NCI-H128 (cell line): ENCODE results near the gene HSD17B3.
"Not testable (repeated sequence)": the region's sequence is repeated elsewhere in the genome, so short reads cannot be mapped to it uniquely, and the experiment has no call there.

Source experiments
- DNase-seq: peaks from one replicate; lab custom pipeline; 2025; ENCODE audit not compliant: unreplicated experiment; lab: John Stamatoyannopoulos, UW

HSD17B3 gene

DNA sequence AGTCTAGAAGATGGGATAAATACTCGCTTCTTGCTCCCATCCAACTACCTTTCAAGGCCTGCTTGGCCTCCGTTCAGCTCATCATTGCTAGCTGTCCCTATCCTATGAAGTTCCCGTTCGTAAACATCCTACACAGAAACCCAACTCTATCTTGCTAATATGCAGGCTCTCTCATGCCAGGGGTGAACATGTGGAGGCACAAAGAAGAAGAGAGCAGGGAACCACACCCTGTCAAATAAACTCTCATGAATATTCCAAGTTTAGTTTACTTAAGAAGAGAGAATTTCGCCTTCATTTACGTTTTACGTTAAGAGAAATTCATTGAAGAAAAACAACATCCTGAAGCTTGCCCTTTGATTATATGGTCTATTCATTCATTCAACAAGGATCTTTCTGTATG is 7.9 kb upstream of the HSD17B3 start:
- DNase-seq = no peak

DNA sequence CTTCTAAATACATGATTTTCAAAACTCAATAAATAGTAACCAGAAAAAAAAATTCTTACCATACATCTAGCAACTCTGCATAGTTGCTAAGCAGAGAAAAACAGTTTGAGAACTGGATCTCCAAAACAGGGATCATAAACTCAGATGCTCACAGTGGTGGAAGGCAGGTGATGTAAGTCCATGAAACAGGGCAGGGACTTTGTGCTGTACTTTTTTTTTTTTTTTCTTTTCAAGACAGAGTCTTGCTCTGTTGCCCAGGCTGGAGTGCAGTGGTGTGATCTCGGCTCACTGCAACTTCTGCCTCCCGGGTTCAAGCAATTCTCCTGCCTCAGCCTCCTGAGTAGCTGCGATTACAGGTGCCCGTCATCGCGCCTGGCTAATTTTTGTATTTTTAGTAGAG is 5.0 kb upstream of the HSD17B3 start:
- not testable (repeated sequence) for DNase-seq

DNA sequence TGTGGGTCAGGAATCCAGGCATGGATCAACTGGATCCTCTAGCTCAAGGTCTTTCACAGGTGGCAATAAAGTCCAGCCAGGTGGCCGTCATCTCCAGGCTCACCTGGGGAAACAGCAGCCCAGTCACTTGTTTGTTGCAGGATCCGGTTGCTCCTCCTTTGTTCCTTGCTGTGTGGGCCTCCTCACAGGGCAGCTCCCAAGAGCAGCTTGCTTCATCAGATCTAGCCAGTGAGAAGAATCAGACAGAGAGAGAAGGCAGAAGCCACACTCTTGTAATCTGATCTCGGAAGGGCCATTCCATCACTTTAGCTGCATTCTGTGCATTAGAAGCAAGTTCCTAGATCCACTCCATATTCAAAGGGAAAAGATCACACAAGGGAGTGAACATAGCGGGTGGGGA is 3.2 kb upstream of the HSD17B3 start:
- DNase-seq = no peak

DNA sequence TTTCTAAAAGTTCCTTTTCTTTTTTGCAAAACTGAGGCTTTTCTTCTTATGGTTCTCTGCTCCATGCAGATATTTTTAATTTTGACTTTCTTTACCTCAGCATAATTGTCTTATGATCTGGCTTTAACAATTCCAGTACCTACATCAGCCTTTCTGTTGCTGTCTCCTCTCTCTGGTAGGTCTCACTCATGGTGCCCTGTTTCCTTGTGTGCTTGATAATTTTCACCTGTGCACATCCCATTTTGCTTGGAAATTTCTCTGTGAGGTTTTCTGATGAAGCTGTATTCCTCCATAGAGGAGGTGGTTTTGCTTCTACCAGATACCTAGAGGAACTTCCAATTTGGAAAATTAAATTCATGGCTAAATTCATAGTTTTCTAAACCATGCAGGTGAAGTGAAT is 2.3 kb upstream of the HSD17B3 start:
- DNase-seq = no peak

DNA sequence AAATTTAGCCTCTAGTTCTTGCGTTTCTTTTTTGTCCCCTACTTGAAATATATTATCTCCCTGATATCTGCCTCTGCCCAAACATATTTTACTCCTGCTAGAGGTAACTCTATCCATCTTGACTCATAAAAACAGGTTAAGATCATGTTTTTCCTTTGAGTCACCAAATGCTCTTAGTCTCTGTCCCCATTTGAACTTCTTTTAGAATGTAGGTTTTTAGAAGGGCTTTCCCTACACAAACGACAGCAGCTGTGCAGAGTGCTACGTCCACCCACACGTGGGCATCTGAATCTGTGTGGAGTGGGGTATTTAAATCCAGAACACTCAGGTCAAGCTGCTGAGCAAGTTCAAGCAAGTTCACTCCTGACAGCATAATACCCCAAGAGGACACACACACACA is 2.2 kb downstream of the HSD17B3 start:
- no peak for DNase-seq

DNA sequence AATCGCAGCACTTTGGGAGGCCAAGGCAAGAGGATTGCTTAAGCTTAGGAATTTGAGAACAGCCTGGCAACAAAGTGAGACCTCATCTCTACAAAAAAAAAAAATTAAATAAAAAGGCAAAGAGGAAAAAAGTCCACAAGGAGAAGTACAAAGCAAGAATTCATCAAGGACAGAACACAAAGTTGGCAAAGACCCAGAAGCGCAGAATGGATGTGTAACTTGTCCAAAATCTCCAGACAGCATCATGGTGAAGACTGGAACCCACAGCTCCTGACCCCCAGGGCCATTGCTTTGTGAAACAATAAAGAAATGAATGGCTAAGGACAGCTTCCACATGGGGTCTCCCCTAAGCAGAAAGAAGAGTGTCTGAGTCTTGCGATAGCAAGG is 7.8 kb downstream of the HSD17B3 start:
- no peak for DNase-seq

DNA sequence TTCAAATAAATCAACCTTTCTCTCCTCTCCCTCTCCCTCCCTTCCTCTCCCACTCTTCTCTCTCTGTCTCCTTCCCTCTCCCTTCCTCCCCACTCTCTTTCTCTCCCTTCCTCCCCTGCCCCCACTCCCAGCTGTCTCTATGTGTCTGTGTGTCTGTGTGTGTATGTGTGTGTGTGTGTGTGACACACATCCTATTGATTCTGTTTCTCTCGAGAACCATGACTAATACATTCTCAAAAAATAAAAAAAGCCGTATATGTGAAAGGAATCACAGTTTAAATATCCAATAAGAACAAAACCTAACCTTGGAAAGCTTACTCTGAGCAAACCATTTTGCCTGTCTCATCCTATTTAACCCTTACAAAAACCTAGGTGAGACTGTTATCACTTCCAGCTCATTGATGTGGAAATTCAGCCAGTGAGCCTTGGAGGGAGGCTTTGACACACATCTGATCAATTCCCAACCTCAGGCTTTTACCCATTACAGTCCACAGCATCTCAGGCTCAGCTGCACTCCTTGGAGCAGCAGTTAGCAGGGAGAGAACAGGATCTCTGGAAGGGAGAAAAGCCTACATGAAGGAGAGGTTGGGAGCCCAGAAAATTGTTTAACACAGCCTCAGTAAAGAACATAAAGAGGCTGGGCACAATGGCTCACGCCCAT is 8.3 kb downstream of the HSD17B3 start:
- no peak for DNase-seq

DNA sequence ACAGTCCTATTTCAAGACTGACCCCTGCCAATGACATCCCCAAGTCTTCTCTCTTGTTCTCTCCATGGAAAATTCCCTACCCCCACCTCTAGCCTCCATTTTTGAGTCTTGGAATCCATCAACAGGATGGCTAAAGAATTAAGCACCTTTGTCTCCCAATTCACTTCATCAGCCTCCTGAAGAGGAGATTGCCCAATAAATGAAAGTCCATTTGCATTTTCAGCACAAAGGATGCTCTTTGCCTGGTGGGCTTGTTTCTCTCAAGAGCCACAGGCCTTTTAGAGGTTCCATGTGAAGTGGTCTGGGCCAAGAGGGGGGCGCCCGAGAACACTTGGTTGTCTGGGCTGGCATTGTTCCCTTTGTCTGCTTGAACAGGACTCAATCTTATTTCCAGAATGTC is 12.6 kb downstream of the HSD17B3 start:
- DNase-seq = no peak

DNA sequence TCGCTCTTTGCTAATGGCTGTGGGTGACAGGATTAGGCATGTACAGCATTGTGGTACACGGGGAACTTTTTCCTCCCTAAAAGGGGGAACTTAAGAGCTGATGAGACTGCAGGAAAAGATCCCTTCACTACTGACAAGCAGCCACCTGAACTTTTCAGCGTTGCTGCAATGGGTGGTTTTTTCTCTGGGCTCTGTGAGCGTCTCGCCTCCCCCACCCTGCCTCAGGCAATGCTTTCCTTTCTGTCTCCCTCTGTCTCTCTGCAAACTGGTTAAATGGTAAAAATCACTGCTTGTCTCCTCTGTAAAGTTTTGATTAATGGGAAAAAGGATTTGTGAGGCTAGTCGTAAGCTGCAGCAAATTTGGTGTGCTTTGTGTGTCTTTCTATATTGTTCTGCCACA is 20.3 kb downstream of the HSD17B3 start:
- no peak for DNase-seq

DNA sequence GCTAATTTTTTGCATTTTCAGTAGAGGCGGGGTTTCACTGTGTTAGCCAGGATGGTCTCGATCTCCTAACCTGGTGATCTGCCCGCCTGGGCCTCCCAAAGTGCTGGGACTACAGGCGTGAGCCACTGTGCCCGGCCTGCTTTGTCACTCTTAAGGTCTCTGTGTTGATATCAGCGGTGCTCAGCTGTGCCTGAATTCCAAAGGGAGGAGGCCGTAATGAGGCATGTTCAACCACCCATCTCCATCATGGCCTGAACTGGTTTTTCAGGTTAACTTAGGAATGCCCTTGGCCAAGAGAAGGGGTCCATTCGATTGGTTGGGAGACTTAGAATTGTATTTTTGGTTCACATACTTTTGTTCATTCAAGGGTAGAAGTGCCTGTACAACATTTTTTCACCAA is 22.0 kb downstream of the HSD17B3 start:
- no peak for DNase-seq

DNA sequence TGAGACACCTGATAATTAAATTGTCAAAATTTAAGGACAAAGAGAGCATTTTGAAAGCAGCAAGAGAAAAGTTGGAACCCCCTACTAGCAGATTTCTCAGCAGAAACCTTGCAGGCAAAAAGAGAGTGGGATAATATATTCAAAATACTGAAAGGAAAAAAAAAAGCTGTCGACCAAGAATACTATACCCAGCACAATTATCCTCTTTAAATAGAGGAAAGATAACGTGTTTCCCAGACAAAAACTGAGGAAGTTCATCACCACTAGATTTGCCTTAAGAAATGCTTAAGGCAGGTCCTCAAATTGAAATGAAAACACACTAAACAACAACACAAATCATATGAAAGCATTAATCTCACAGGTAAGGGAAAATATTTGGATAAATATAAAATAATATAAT is 27.0 kb downstream of the HSD17B3 start:
- no peak for DNase-seq

DNA sequence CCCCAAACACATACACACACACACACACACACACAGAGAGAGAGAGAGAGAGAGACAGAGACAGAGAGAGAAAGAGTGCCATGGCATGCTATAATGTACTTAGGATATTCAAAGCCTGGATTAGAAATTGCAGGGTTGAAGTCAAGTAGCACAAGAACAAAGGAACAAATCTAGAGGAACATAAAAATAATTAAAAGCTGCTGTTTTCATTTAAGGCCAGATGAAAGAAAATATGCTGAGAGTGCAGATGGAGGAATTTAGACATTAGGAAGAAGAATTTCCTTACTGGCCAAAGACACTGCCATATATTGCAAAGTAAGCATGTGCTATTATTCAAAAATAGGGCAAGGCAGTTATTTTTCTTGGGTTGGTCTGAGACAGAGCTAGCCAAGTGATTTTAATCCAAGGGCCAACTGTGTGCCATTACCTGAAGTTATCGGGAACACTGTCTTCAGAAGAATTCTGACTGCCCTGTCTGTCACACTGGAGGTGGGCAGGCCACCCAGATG is 31.7 kb downstream of the HSD17B3 start:
- no peak for DNase-seq

DNA sequence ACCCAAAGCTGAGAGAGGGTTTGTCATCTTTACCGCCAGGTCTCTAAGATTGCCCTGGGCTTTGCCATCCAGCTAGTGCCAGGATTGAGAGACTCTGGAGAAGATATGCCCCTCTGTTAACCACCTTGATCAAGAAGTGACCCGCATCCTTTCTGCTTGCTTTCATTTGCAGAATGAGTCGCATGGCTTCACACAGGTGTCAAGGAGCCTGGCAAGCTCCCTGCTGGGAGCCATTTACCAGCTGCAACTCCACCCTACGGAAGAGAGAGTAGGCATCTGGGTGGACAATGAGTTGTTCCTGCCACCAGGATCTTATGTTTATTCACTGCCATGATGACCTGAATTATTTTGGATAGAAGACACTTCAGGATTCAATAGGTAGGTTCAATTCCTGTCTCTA is 43.0 kb downstream of the HSD17B3 start:
- DNase-seq = no peak

DNA sequence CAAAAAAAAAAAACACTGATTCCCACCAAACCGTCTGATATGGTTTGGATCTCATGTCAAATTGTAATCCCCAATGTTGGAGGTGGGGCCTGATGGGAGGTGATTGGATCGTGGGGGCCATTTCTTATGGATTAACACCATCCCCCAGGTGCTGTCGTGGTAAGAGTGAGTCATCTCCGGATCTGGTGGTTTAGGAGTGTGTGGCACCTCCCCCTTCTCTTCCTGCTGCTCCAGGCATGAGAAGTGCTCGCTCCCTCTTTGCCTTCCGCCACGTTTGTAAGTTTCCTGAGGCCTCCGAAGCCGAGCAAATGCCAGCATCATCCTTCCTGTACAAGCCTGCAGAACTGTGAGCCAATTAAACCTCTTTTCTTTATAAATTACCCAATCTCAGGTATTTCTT is 45.2 kb downstream of the HSD17B3 start:
- DNase-seq = no peak

DNA sequence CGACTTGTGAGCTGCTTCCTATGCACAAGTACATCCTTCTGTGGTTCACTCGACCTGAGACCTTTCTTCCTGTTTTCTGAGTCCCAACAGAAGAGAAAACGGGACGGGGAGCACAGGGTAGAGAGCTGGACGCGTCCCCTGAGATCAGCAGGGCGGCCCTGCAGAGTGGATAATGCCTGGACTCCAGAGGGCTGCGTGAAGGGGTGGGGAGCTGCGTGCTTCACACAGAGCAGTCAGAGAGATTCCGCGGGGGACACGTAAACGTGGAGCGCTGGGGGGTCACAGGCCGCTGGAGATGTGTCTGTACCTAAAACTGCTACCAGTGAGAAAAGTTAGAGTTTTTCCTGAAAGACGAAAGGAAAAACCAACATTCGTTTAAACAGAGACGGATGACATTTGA is 46.3 kb downstream of the HSD17B3 start:
- DNase-seq = no peak

DNA sequence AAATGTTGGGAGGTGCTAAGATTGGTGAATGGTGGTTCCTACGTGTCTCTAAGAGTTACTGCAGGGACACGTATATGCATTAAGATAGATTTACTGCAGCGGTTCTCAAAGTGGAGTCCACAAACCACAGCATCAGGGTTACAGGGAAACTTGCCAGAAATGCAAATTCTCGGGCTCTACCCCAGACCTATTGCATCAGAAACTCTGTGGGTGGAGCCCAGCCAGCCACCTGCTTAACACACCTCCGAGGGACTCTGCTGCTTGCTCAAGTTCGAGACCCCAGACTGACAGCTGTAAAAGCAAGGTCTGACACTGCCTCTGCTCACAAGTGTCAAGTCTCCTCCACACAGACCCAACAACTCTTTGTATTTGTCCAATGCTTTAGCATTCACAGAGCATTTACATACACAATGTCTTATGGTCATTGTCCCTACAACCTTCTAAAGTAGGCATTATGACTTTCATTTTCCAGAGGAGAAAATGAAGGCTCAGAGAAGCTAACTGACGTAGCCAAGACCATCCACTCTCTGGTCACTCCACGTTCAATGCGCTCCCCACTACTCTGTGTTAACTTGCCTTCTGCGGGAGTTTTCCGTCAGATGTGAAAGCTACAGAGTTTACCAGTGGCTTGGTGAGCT is 48.8 kb downstream of the HSD17B3 start:
- DNase-seq = no peak

DNA sequence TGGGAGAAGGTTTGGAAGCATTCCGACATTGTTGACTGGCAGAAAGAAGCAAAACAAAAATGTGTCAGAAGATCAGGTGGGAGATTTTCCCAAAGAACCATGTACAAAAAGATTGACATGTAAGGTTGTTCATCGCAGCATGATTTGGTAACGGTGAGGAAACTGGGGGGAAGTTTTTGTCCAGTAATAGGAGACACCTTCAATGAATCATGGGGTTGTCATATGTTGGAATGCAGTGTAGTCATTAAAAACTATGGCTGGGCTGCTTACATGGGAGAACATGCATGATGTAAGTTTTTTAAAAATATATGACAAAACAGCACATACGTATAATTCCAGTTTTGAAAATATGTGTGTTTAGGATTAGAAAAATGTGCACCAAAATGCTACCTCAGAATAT is 50.5 kb downstream of the HSD17B3 start:
- DNase-seq = no peak

DNA sequence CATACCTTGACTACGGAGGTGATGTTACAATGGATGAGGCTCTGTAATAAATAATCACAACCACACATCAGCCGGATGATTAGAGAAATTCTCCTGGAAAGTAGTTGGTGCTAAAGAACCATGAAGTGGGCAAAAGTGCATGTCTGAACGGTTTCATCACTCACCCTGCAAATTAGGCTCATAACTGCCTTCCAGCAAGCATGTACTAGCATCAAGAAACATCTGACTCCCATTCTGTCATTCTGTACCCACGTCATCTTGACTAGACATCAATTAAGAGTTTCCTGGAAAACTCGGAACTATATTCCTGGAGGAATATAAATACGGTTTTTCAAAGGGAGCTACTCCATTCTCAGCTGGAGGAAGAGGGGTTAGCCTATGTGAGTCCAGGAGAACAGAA is 52.2 kb downstream of the HSD17B3 start:
- DNase-seq = no peak

DNA sequence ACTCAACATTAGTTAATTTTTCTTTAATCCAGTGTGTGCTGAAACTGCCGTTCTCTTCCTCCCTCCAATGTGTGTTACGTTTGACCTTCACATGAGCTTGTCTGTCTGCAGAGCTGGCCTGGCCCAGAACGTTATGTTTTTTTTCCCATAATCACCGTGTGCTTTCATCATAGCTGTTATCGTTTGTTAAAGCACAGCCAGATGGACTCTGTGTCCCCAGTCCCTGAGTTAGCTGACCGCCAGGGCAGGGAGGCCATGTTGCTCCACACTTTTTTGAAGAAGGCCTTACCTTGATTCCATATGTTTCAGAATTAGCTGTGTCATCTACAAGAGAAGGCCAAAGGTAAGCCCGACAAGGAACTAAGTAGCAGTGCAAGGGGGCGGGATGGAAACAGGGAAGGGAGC is 55.7 kb downstream of the HSD17B3 start:
- no peak for DNase-seq

DNA sequence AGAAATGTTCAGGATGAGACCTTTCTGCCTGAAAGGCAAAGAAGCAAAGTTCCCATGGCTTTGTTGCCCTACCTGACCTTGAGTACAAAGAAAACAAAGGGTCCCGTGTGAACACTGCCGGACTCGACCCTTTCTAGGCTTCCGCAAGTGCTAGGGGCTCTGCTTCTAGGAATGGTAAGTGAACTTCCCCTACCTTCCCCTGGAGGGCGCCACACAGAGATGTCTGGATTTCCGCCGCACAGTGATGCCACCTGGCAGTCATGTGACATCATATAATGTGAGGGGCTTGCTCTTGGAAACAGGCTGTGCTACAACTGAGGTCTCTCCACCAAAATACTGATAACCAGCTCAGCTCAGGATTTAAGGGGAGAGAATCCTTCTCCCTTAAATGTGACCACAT is 56.6 kb downstream of the HSD17B3 start:
- DNase-seq = no peak

DNA sequence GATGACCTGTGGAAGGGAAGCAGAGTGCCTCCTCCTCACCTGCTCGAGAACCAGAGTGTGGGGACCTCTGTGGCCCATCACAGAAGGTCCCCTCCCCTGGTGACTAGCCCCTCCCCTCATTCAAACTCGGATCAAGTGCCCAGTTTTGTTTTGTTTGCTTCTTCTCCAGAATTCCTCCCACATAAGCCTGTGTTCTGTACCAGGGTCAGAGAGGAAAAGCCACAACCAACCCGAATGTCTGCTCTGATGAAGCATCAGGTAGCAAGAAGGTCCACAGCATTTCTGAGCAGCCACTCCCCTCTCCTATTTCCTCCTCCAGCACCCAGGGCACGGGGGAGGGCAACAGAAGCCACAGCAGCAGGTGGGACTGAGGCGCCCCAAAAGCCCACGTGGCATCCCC is 58.2 kb downstream of the HSD17B3 start:
- DNase-seq = no peak

DNA sequence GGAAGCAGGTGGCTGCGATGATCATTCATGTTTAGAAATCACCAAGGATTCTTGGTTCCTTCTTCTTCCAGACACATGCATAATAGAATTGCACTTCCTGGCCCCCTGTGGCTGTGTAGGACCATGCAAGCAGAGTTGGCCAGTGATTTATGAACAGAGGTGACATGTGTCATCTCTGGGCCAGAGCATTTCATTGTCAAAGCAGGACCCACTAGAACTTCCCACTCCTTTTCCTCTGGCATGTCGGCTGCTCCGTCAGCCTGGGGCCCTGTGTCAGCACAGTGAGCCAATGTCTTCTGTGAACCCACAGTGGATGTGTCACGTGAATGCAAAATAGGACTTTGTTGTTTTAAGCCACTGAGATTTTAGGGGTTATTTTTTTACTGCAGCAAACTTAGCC is 59.2 kb downstream of the HSD17B3 start:
- no peak for DNase-seq

DNA sequence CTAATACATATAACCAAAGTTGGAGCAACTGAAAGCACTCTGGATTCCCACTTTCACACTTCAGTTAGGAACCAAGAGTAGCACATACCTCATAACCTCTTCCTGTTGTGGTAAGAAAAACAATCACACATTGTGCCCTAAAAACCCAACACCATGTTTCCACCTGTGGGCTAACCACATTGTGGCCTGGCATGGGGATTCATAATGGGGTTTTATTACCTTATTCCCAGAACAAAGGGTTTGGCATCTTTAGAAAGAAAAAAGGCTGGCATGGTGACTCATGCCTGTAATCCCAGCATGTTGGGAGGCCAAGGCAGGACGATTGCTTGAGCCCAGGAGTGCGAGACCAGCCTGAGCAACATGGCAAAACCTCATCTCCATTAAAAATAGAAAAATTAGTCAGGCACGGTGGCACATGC is 60.6 kb downstream of the HSD17B3 start:
- DNase-seq = no peak
